Neural progenitor cell (in vitro differentiated cells): Measurements from ENCODE around the gene LIMS3.
"Not testable (repeated sequence)": the region's sequence is repeated elsewhere in the genome, so short reads cannot be mapped to it uniquely, and the experiment has no call there.

Source experiments
- EZH2 ChIP-seq: fragments of 200-600 bp; sonication (generic); IDR thresholded peaks from 2 replicates; pipeline ENCODE4 v1.6.1; 2017; ENCODE audit warnings: antibody characterized with exemption, mild to moderate bottlenecking, moderate library complexity
- EZH2phosphoT487 ChIP-seq: fragments of 200-600 bp; sonication (generic); IDR thresholded peaks from 2 replicates; pipeline ENCODE4 v1.6.1; 2017; ENCODE audit warnings: antibody characterized with exemption
- TF ChIP-seq, protein P1 (sequence below): fragments of 200-600 bp; sonication (generic); IDR thresholded peaks from 2 replicates; pipeline ENCODE4 v1.5.1; 2017; ENCODE audit warnings: antibody characterized with exemption, mild to moderate bottlenecking

DNA sequence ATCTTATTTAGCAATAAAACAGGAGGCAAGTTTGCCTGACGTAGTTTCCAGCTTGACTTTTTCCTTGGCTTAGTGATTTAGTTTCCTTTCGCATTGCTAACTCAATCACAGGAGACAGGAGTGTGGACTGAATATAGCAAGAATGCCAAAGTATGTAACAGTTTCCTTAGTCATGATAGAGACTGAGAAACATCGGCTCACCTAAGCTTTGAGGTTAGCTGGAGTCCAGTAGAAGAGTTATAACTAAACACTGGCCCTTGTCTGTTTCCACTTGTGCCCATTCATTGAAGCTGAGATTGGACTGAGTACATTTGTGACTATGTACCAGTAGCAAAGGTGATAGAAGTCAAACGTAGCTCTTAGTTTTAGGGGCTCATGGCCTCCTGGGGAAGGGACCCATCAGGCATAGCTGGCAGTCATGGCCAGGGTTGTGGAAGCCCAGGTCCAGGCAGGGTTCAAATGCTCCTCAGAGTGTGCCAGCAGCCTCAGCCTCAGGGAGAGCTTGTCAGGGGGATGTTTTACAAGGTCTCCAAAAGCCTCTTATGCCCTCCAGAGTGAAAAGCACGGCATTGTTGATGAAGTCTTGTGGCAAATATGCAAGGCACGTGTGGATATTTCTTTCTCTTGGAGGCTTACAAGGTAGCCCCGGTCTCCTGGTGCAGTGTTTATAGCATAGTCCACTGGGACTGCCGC is 573 bp upstream of the LIMS3 start:
- TF ChIP-seq, protein P1, sequence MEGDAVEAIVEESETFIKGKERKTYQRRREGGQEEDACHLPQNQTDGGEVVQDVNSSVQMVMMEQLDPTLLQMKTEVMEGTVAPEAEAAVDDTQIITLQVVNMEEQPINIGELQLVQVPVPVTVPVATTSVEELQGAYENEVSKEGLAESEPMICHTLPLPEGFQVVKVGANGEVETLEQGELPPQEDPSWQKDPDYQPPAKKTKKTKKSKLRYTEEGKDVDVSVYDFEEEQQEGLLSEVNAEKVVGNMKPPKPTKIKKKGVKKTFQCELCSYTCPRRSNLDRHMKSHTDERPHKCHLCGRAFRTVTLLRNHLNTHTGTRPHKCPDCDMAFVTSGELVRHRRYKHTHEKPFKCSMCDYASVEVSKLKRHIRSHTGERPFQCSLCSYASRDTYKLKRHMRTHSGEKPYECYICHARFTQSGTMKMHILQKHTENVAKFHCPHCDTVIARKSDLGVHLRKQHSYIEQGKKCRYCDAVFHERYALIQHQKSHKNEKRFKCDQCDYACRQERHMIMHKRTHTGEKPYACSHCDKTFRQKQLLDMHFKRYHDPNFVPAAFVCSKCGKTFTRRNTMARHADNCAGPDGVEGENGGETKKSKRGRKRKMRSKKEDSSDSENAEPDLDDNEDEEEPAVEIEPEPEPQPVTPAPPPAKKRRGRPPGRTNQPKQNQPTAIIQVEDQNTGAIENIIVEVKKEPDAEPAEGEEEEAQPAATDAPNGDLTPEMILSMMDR, result not testable (repeated sequence)
- TF ChIP-seq EZH2phosphoT487, EZH2: not testable (repeated sequence)
